GM21526 (cell line): ENCODE results near the gene PGLYRP4.
"Not testable (repeated sequence)": the region's sequence is repeated elsewhere in the genome, so short reads cannot be mapped to it uniquely, and the experiment has no call there.

ENCODE experiments used
- ATAC-seq: cut with Tn5 transposase; IDR thresholded peaks from one replicate; pipeline ENCODE4 v1.9.1; 2021; ENCODE audit warnings: moderate library complexity; ENCODE audit not compliant: unreplicated experiment, low FRiP score

Gene PGLYRP4

DNA sequence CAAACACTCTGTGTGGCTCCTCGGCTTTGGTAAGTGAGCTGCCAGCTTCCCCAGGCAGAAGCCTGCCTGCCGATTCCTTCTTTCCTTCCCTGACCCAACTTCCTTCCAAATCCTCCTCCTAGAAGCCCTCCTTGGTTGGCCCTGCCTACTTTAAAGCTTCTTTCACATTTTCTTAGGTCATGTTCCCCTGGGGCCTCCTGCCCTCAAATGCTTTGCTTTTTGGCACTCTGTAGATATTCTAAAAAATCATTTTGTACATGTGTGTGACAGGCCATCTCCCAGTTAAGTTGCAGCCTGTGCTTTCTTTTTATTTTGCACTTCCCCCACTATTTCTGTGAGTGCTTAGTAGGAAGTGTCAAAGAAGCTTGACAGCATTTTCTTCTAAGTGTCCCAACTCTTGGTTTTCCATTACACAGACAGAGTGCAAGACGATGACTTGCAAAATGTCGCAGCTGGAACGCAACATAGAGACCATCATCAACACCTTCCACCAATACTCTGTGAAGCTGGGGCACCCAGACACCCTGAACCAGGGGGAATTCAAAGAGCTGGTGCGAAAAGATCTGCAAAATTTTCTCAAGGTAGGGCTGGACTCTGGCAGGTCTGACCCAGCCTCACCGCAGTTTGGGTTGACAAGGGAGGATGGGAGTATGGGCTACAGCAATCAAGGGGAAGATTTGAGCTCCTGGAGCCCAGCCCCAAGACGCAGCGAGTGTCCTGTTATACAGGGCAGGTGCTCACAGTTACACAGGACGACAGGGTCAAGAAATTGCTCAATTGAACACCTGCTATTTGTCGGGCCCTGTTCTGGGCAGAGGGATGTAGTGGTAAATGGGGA is 9.4 kb upstream of the PGLYRP4 start, which contains the start of gene S100A9:
Gene S100A9, plus strand, starts transcription at position 2 of the 838 bp plus-strand sequence. Its CDS starts 430 bp downstream, at position 432.
- no peak for ATAC-seq

DNA sequence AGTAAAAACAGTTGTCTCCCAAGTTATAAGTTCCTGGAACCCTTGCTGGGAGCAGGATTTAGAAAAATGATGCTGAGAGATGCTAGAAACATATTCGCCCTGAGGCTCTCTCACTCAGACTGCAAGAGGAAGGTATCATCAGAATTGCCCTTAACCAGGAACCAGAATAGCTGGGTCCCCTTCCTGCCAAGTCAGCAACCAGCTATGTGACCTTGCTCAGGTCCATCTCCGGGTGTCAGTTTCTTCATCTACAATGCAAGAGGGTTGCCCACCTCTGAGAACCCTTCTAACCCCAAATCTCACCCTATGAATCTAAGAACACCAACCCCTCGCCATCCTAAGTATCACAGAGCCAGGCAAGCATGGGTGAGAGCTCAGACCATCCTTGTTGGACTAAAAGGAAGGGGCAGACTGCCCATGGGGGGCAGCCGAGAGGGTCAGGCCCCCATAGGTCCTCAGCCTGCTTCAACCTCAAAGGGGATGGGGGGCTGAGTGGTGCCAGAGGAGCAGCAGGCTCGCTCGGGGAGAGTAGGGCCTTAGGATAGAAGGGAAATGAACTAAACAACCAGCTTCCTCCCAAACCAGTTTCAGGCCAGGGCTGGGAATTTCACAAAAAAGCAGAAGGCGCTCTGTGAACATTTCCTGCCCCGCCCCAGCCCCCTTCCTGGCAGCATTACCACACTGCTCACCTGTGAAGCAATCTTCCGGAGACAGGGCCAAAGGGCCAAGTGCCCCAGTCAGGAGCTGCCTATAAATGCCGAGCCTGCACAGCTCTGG is 8.6 kb upstream of the PGLYRP4 start:
- ATAC-seq, result no peak

DNA sequence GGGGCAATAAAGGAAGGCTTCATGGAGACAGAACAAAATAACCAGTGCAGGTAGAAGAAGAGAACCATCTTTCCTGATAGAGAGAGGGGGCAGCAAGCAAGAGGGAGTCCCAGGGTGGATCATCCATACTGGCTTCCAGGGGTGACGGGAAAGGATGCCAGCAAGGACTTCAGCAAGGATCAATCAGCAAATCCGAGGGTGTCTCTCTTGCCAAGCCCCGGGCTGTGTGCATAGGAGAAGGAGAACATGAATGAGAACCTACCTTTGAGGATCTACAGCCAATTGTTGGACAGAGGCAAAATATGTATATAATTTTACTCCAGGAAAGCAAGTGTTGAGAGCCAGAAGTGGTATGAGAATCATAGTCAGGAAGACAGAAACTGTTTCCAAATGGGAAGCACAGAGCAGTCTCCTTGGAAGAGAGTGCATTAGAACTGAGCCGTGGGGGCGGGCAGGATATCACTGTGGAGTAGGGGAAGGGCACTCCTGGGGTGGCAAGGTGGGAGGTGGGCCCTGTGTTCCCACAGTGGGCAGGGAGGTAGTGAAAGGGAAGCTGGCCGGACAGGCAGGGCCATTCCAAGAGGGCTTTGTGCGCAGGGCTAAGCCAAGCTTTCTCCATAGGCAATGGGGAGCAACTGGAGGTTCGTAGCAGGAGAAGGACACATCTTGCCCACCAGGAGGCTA is 7.9 kb upstream of the PGLYRP4 start:
- ATAC-seq, result no peak

DNA sequence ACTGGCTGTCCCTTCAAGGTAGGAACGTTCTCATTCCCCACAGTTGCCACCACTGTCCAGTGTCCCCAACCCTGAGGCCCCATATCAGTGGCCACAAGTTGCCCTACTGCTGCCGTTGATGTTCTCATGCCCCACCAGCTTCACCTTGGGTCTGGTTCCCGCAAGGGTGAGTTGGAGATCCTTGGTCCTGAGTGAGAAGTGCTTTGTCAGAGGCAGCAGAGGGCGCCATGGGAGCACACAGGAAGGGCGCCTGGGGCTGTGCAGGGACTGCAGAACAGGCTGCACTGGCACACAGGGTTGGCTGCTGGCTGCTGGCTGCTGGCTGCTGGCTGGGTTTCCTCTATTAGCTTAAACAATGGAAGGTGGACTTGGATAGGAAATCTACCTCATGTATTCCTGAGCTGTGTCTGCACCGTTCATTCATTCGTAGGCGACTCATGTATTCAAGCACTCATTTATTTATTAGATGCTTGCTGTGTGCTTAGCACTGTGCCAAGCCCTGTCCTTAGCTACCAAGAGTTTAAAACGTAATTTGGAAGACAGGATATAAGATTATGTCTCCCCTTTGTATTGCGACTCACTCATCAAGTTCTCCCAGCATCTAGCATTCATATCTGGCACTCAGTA is 6.9 kb upstream of the PGLYRP4 start:
- ATAC-seq, result no peak

DNA sequence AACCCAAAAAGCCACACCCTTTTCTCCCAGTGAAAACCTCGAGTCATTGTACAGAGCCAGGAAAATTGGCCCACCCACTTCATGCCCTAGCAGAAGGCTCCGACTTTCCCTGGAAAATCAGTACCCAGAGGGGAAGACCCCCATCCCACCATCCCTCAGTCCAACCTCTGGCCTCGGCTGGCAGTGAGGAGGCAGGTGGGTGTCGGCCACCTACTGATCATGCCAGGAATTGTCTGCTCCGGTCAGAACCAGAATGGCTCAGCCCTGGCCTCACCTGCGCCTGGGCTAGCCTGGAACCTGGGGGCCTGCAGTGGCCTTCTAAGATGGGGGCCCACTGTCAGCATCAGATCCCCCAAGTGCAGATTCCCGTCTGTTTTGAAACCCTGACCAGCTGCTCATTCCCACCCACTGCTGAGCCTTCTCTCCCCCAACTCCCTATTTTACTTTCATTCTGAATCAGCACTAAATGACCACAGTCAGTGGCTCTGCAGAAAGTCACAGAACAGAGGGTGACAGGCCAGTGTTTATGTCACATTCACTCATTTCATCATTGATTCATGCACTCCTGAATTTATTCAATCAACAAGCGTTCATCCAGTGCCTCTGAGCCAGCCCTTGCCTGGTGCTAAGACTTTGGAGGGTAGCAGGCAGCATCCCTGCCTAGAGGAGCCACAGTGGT is 6.0 kb upstream of the PGLYRP4 start:
- no peak for ATAC-seq

DNA sequence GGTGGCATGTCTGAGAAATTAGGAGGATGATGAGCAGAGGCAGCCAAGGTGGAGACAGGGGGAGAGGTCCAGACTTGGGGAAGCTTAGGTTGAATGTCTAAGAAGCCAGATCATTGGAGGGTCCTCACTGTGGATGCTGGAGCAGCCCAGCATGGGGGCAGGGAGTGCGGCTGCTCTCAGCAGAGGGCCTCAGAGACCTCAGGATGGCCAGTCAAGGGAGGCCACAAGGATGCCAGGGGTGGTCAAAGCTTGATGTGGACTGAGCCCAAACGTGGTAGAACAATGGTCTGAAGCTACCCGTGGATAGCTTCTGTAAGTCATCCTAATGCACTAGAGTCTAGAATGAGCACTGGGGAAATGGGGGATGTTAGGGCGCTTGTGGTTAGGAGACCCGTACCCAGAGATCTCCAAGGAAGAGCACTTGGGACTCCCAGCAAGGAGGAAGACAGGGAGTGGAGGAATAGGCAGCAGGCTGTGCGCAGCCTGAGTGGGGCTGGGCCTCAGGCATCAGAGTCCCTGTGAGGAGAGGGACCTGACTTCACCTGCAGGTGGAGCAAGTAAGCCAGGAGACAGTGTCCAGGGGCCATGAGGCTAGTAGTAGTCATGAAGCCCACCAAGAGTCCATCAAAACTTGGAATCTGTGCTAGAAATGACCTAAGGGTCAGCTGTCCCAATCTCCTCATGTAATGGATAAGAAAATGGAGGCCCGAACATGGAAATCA is 4.7 kb upstream of the PGLYRP4 start:
- ATAC-seq, result no peak

DNA sequence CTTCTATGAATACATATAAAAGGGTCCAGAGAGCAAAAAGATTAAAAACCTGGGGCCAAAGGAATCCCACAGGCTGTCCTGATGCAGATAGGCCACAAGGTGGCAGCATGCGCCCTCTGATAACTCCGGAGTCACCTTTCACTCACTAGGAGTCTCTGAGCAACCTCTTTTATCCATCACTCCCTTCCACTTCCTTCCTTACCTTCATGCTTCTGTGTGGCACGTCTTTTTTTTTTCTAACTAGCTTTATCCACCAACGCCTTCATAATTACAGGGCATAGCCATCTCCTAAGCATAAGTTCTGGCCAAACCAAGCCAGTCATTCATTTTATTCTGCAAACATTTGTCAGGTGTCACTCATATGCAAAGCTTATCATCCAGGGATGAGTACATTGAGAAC is 3.9 kb upstream of the PGLYRP4 start:
- peak; percentile 52 for ATAC-seq

DNA sequence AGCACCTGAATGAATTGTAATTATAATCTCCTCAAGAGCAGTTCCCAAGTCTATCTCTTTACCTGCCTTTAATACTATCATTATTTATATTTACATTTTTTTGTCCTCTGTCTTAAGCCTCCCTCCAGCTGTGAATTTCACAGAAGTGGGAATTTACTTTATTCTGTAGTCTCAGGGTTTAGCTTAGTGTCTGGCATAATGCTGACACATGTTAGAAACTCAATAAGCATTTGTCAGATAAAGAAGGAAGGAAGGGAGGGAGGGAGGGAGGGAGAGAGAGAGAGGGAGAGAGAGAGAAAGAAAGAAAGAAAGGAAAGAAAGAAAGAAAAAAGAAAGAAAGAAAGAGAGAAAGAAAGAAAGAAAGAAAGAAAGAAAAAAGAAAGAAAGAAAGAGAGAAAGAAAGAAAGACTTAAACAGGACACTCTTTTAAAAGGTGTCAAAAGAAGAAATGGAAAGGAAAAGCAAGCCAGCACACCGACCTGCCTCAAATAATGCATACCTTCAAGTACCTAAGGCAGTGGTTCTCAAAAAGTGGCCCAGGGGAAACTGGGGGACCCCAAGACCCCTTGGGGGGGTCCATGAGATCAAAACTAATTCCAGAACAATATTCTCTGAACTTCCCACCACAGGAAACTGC is 1.8 kb upstream of the PGLYRP4 start:
- no peak for ATAC-seq

DNA sequence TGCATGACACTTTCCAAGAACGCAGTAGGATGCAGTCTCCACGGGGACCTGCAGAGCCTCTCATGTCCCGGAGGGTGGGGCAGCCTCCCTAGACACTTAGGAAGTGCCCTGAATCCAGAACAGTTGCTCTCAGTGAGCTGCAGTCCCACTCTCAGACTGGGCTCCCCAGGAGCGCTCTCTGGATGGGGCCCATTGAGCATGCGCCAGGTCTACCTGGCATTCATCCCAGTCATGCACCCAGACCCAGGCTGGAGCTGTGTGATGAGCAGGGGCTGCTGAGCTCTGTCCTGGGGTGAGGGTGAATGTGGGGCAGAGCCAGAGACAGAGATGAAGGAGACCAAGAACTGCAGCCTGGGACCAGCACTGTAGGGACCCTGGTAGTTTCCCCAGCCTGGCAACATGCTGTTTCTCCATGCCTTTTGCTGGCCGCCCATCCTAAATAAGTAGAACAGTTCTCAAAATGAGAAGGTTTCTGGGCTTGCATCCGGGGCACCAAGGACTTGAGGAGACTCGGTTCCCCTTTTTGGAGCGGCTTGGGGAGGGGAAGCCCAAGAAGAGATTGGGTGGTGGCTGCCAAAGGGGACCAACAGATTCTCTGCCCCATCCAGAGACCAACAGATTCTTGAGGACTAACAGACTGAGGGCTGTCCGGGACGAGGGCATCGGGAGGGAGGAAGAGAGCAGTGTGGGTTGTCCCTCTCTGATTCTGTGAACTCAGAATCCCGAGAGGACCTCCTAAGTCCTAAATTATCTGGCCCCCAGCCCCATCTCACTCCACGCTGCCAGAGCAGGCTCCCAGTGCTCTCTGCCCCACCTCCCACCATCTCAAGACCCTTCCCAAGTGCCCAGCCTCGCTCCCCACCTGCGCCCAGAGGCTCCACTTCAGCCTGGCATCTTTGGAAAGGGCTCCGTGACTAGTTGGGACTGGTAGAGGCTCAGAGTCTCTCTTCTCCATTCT is 1.0 kb upstream of the PGLYRP4 start:
- ATAC-seq, result no peak

DNA sequence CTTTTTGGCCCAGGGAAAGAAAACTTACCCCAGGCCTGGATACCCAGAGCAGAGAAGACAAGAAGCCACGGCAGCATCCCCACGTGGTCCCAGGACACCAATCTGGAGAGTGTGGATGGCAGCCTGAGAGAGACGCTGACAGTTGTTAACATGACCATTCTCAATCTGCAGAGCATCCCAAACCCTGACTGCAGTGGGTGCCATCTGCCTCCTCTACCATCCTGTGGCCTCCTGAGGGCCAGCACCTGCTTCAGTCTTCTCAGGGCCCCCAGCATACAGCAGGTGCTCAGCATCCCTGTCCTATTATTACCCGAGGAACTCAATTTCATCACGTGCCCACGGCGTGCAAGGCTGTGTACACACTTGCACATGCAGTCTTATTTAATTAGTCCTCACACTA is 785 bp downstream of the PGLYRP4 start:
- ATAC-seq, result no peak

DNA sequence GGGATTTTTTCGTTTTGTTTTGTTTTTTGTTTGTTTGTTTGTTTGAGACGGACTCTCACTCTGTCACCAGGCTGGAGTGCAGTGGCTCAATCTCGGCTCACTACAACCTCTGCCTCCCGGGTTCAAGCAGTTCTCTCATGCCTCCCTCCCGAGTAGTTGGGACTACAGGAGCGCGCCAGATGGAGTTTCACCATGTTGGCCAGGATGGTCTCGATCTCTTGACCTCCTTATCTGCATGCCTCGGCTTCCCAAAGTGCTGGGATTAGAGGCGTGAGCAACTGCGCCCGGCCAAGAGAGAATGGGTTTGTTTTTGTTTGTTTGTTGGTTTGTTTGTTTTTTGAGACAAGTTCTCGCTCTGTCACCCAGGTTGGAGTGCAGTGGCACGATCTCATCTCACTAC is 1.6 kb downstream of the PGLYRP4 start:
- not testable (repeated sequence) for ATAC-seq

DNA sequence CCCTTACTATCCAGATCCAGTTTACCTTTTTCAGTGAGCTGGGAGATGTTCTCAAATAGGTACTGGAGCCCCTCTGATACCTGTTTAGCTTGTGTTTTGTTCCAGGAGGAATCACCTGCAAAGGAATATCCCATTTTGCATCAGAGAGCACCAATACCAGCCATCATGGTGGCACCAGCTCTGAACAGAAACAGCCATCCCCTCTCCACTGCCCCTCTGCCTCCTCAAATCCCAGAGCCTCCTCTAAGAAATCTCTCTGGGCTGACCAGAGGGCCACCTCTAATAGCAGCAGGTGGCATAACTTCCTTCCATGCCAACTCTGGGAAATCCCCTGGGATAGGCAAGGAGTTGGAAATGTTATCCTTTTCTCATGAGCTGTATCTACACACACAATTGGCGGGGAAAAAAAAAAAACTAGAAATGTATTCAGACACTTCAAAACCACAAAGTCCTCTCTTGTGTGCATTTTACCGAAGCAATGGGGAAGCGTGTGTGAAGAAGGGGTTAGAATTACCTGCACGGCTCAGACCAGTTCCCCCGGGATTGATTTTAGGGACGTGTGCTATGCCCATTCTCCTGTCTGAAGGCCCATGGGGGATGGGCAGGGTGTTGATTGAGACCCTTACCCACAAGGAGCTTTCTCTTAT is 2.4 kb downstream of the PGLYRP4 start:
- no peak for ATAC-seq

DNA sequence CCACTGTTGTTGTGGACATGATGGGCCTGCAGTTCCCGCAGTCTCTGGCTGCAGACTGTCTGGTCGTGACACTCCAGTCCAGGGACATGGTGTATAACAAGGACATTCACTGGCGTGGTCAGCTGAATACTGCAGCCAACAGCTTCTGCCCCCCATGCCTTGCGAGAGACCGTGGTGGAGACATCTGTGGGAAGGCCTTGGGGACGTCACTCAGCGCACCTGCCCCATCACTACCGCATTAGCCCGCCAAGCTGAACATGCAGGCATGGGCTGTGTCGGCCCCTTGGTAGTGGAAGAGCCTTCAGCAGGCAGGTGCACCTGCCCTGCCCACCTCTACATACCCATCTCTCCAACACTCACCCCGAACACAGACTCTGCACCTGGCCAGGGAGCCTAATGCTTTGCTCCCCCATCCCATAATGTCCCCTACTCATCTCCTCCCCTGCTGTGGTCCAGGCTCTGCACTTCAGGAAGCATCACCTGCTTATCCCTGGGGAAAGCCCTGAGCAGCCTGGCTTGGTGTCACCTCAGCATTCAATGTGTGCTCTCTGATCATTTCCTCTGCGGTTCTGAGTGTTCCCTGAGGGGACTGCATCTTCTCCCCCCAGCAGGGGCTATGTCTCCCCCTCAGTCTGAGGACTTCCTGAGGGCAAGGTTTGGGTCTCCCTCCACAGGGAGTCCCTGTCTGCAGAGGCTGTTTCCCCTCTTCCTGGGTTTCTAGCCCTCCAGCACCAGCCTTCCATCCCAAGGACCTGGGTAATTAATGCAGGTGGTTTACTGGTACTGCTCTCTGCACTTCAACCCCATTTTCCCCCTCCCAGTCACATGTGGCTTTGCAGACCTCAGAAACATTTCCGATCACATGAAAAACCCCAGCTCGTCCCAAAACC is 3.2 kb downstream of the PGLYRP4 start:
- ATAC-seq, result no peak

DNA sequence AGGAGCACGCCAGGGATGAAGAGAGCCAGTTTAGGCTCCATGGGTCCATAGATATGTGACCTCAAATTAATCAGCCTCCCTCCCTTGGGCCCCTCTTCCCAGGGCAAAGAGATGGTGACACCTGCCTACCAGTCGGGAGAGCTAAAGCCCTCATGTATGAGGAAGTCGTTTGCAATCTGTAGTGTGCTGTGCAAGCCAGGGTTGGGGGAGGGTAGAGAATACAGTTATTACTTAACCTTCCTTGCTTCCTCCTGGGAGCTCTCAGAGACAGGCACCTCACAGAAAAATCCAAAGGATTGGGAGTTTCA is 4.0 kb downstream of the PGLYRP4 start:
- ATAC-seq, result no peak

DNA sequence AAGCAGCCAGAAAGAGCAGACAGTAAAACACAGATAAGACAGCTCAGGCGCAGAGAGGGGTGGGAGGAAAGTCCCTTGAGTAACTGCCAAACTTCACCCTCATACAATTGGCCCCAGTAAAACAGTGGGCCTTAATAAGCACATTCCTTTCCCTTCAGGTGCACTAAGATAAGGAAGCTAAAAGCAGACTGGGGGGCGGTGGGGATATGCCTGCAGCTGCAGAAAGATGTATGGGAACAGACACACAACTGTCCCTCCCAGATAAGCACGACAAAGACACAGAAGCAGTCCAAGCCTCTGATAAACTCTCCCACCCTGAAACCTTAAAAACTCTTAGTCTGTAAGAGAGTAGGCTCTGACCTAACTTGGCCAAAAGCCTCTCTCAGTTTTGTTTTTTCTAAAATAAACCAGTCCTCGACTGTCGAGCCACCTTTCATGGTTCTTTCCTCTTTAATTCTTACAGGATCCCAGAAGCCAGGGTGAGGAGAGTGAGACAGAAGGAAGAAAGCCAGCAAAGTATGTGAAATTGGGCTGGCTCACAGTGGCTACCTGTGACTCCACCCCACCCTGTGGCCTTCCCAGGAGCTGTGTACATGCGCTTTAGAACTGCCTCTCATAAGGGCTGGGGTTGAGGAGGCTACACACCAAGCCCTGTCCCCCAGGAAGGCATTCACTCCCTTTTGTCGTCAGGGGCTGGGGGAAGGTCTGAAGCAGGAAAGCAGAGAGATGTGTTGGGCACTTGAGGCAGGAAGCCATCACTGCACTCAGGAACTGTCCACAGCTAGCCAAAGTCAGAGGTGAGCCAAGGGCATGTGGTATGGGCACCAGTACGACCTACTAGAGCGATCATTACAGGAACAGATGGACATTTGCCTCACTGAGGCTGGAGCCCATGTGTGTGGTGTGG is 4.6 kb downstream of the PGLYRP4 start:
- no peak for ATAC-seq
